ENCODE data around the gene COQ4.

COQ4 gene

DNA sequence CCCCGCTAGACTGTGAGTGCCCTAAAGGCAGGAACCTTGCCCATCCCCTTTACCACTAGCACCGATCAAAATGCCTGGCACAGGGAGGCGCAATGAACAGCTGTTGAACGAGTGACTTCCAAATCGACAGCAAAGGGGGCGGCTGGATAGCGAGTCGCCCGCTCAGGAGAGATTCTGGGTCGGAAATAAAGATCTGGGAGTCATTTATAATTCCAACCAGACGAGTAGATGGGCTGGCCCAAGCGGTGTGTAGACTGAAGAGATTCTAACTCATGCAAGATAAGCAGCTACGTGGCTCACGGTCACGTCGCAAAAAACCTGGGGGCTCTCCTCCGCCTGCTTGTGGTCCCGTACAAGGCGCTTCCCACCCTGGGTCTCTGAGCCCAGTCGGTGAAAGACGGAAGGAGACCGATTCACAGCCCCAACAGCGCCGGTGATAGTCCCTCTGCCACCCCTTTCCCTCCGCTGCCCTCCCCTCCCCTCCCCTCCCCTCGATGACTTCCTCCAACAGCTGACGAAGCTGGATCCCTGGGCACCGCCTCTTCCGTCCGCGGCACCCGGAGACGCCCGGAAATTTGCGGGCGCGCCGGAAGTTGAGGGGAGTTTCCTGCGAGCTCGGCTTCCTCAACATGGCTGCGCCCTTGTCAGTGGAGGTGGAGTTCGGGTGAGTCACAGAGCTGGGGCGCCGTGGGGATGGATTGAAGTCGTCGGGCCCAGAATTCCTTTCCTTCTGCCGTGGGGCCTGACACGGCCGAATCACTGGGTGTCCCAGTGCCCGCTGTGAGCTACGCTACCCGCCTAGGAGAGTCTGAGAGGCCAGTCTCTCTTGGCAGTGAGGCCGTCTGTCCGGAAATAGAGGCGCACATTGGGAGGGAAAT is 48.4 kb downstream of the COQ4 start, which contains the start of gene URM1:
URM1 (plus strand) TSS at position 623 of the 878 bp plus-strand sequence; CDS start at position 630, 7 bp downstream.
- Histone ChIP-seq H3K27ac (ENCODE audit: low read depth, low read length) (peak within 1 kb of the TSS; percentile 53), H3K27me3 (ENCODE audit: insufficient read depth, low read length, poor library complexity) (no peaks in the 10 kb centered on the region), H2BK15ac (replicated peaks; ENCODE audit: low read depth) (no peak within 1 kb of the TSS), H3K36me3 (ENCODE audit: control insufficient read depth, insufficient read depth, low read length) (no peaks in the 10 kb centered on the region), H2BK5ac (ENCODE audit: low read length) (peak within 1 kb of the TSS; percentile 88), H3K9ac (ENCODE audit: low read length) (peak within 1 kb of the TSS; percentile 97), H2BK120ac (ENCODE audit: low read depth, low read length) (no peak within 1 kb of the TSS), H3K4me1 (ENCODE audit: control insufficient read depth, low read depth, low read length) (peaks cover 4% of the 10 kb centered on the region), H3K56ac (ENCODE audit: low read length) (peak within 1 kb of the TSS; percentile 98), H3K4me2 (ENCODE audit: low read length) (peak within 1 kb of the TSS; percentile 77), H3K79me1 (ENCODE audit: low read length) (peaks cover 18% of the 10 kb centered on the region), H2AK5ac (ENCODE audit: low read length) (no peak within 1 kb of the TSS), H4K8ac (ENCODE audit: low read depth, low read length) (peak within 1 kb of the TSS; percentile 0), H3K4ac (ENCODE audit: low read depth, low read length) (no peak within 1 kb of the TSS), H4K5ac (ENCODE audit: low read length) (peak within 1 kb of the TSS; percentile 75), H3K79me2 (ENCODE audit: control insufficient read depth, insufficient read depth, low read length) (peaks cover 14% of the 10 kb centered on the region), H3K18ac (ENCODE audit: low read length) (peak within 1 kb of the TSS; percentile 18), H3K23ac (ENCODE audit: low read length) (no peak within 1 kb of the TSS), H3K4me3 (ENCODE audit: low read length) (peak within 1 kb of the TSS; percentile 94)
- no CpG with 5 or more reads among the region's 55 CpGs for WGBS (ENCODE audit: extremely low coverage, insufficient coverage, low lambda C conversion rate)
- peak; percentile 98 for DNase-seq

DNA sequence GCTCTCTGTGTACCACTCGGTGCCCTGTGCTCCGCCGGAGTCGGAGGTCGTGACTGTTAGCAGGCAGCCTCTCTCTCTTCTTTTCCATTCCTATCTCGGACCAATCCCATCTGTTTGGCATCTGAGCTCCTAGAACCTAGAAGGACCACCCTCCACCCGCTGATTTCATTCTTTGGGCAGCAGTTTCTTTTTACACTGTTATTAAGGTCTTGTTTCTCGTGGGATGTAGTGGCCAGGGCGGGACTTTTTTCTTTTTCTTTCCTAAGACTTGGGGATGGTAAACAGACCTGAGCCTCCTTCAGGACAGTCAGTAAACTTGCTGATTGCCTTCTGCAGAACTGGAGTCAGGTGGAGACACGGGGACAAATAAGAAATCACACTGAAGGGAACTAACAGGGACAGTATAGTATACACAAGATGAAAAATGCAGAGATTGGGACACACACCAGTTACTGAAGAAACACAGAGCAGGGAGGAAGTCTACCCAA is 49.0 kb downstream of the COQ4 start:
- no peak overlapping the region for H4K5ac ChIP-seq (ENCODE audit: low read length)
- no peaks in the 10 kb centered on the region for H3K27me3 ChIP-seq (ENCODE audit: insufficient read depth, low read length, poor library complexity)
- H3K56ac ChIP-seq (ENCODE audit: low read length) = peak overlapping the region; percentile 87
- no peak overlapping the region for H3K23ac ChIP-seq (ENCODE audit: low read length)
- H3K9ac ChIP-seq (ENCODE audit: low read length) = peak overlapping the region; percentile 92
- peaks cover 14% of the 10 kb centered on the region for H3K79me2 ChIP-seq (ENCODE audit: control insufficient read depth, insufficient read depth, low read length)
- H3K4me3 ChIP-seq (ENCODE audit: low read length) = peak overlapping the region; percentile 74
- peaks cover 18% of the 10 kb centered on the region for H3K79me1 ChIP-seq (ENCODE audit: low read length)
- no peak overlapping the region for H3K27ac ChIP-seq (ENCODE audit: low read depth, low read length)
- no peak overlapping the region for H4K8ac ChIP-seq (ENCODE audit: low read depth, low read length)
- no peak overlapping the region for H3K4ac ChIP-seq (ENCODE audit: low read depth, low read length)
- no peak overlapping the region for H2BK15ac ChIP-seq (replicated peaks; ENCODE audit: low read depth)
- H3K4me2 ChIP-seq (ENCODE audit: low read length) = peak overlapping the region; percentile 63
- H2BK5ac ChIP-seq (ENCODE audit: low read length) = no peak overlapping the region
- no CpG with 5 or more reads among the region's 10 CpGs for WGBS (ENCODE audit: extremely low coverage, insufficient coverage, low lambda C conversion rate)
- H3K36me3 ChIP-seq (ENCODE audit: control insufficient read depth, insufficient read depth, low read length) = no peaks in the 10 kb centered on the region
- peaks cover 4% of the 10 kb centered on the region for H3K4me1 ChIP-seq (ENCODE audit: control insufficient read depth, low read depth, low read length)
- H3K18ac ChIP-seq (ENCODE audit: low read length) = no peak overlapping the region
- H2AK5ac ChIP-seq (ENCODE audit: low read length) = no peak overlapping the region
- DNase-seq = no peak
- no peak overlapping the region for H2BK120ac ChIP-seq (ENCODE audit: low read depth, low read length)

- peaks cover 4% of the 10 kb centered on the region for H3K4me1 ChIP-seq (ENCODE audit: control insufficient read depth, low read depth, low read length)
- peak overlapping the region; percentile 63 for H3K4me2 ChIP-seq (ENCODE audit: low read length)
- H2BK5ac ChIP-seq (ENCODE audit: low read length) = no peak overlapping the region
- no peak overlapping the region for H4K5ac ChIP-seq (ENCODE audit: low read length)
- H3K9ac ChIP-seq (ENCODE audit: low read length) = peak overlapping the region; percentile 92
- H3K27me3 ChIP-seq (ENCODE audit: insufficient read depth, low read length, poor library complexity) = no peaks in the 10 kb centered on the region
- H2AK5ac ChIP-seq (ENCODE audit: low read length) = no peak overlapping the region
- no peak overlapping the region for H2BK15ac ChIP-seq (replicated peaks; ENCODE audit: low read depth)
- H3K18ac ChIP-seq (ENCODE audit: low read length) = no peak overlapping the region
- H3K27ac ChIP-seq (ENCODE audit: low read depth, low read length) = no peak overlapping the region
- no peak overlapping the region for H3K23ac ChIP-seq (ENCODE audit: low read length)
- no peak overlapping the region for H3K4ac ChIP-seq (ENCODE audit: low read depth, low read length)
- H3K79me2 ChIP-seq (ENCODE audit: control insufficient read depth, insufficient read depth, low read length) = peaks cover 14% of the 10 kb centered on the region
- peaks cover 18% of the 10 kb centered on the region for H3K79me1 ChIP-seq (ENCODE audit: low read length)
- H3K4me3 ChIP-seq (ENCODE audit: low read length) = peak overlapping the region; percentile 74
- no peak overlapping the region for H2BK120ac ChIP-seq (ENCODE audit: low read depth, low read length)
- no peaks in the 10 kb centered on the region for H3K36me3 ChIP-seq (ENCODE audit: control insufficient read depth, insufficient read depth, low read length)
- no peak overlapping the region for H4K8ac ChIP-seq (ENCODE audit: low read depth, low read length)
- WGBS (ENCODE audit: extremely low coverage, insufficient coverage, low lambda C conversion rate) = 100% methylated on average over 1 of the region's 4 CpGs
- DNase-seq = no peak
- H3K56ac ChIP-seq (ENCODE audit: low read length) = peak overlapping the region; percentile 87
Measured at GRCh38 chr9:128372188-128372641, 49.6 kb downstream of the COQ4 start.

DNA sequence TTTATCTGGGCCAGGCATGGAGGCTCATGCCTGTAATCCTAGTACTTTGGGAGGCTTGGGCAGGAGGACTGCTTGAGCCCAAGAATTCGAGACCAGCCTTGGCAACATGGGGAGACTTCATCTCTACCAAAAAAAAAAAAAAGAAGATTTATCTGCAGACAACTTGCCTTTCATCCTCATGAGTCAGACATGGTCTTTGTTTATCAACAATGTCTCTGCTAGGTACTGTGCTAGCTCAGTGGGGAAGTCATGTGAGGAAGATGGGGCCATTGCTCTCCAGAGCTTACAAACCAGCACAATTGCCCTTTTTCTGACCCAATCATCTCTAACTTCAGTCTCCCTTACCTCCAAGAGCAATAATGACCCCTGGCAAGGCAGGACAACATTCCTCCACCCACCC is 50.1 kb downstream of the COQ4 start:
- no peaks in the 10 kb centered on the region for H3K27me3 ChIP-seq (ENCODE audit: insufficient read depth, low read length, poor library complexity)
- H4K5ac ChIP-seq (ENCODE audit: low read length) = no peak overlapping the region
- no peak overlapping the region for H3K18ac ChIP-seq (ENCODE audit: low read length)
- H3K36me3 ChIP-seq (ENCODE audit: control insufficient read depth, insufficient read depth, low read length) = no peaks in the 10 kb centered on the region
- H3K4me2 ChIP-seq (ENCODE audit: low read length) = no peak overlapping the region
- H3K4me3 ChIP-seq (ENCODE audit: low read length) = no peak overlapping the region
- H3K9ac ChIP-seq (ENCODE audit: low read length) = no peak overlapping the region
- no peak overlapping the region for H2AK5ac ChIP-seq (ENCODE audit: low read length)
- no peak overlapping the region for H2BK120ac ChIP-seq (ENCODE audit: low read depth, low read length)
- H4K8ac ChIP-seq (ENCODE audit: low read depth, low read length) = no peak overlapping the region
- H3K23ac ChIP-seq (ENCODE audit: low read length) = no peak overlapping the region
- no peak for DNase-seq
- no peak overlapping the region for H2BK15ac ChIP-seq (replicated peaks; ENCODE audit: low read depth)
- H3K56ac ChIP-seq (ENCODE audit: low read length) = no peak overlapping the region
- peaks cover 14% of the 10 kb centered on the region for H3K79me2 ChIP-seq (ENCODE audit: control insufficient read depth, insufficient read depth, low read length)
- no peak overlapping the region for H3K27ac ChIP-seq (ENCODE audit: low read depth, low read length)
- peaks cover 4% of the 10 kb centered on the region for H3K4me1 ChIP-seq (ENCODE audit: control insufficient read depth, low read depth, low read length)
- H3K79me1 ChIP-seq (ENCODE audit: low read length) = peaks cover 18% of the 10 kb centered on the region
- no CpG with 5 or more reads among the region's 1 CpG for WGBS (ENCODE audit: extremely low coverage, insufficient coverage, low lambda C conversion rate)
- no peak overlapping the region for H2BK5ac ChIP-seq (ENCODE audit: low read length)
- H3K4ac ChIP-seq (ENCODE audit: low read depth, low read length) = no peak overlapping the region

DNA sequence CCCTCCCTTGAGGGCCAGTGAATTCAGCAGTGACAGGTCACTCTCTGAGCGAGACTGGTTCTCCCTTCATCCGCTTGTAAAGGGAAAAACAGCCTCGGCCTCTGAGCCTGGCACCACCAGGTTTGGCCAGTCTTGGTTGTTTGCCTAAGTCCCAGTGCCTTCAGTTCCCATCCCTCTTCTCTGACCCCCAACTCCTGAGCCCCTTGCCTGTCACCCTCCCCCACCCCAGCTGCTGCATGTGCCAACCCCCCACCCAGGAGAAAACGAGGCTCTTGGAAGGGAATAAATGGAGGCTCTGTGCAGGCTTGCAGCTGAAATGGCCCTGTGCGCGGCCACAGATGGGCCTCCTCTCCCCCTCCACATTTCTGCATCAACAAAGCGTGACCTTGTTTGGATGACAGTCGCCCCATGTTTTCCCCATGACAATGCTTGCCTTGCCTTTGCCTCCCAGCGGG is 51.6 kb downstream of the COQ4 start:
- H4K8ac ChIP-seq (ENCODE audit: low read depth, low read length) = no peak overlapping the region
- H3K4me3 ChIP-seq (ENCODE audit: low read length) = no peak overlapping the region
- no peak overlapping the region for H3K56ac ChIP-seq (ENCODE audit: low read length)

More for the DNA sequence above, 51.6 kb downstream of the COQ4 start:
- Histone ChIP-seq H3K27ac (ENCODE audit: low read depth, low read length) (no peak overlapping the region), H3K4me2 (ENCODE audit: low read length) (no peak overlapping the region), H2AK5ac (ENCODE audit: low read length) (no peak overlapping the region), H2BK15ac (replicated peaks; ENCODE audit: low read depth) (no peak overlapping the region), H3K9ac (ENCODE audit: low read length) (no peak overlapping the region), H4K5ac (ENCODE audit: low read length) (no peak overlapping the region), H3K4me1 (ENCODE audit: control insufficient read depth, low read depth, low read length) (peaks cover 4% of the 10 kb centered on the region), H2BK5ac (ENCODE audit: low read length) (no peak overlapping the region), H3K36me3 (ENCODE audit: control insufficient read depth, insufficient read depth, low read length) (no peaks in the 10 kb centered on the region), H2BK120ac (ENCODE audit: low read depth, low read length) (no peak overlapping the region), H3K79me2 (ENCODE audit: control insufficient read depth, insufficient read depth, low read length) (peaks cover 14% of the 10 kb centered on the region), H3K79me1 (ENCODE audit: low read length) (peaks cover 18% of the 10 kb centered on the region), H3K27me3 (ENCODE audit: insufficient read depth, low read length, poor library complexity) (no peaks in the 10 kb centered on the region), H3K4ac (ENCODE audit: low read depth, low read length) (no peak overlapping the region), H3K18ac (ENCODE audit: low read length) (no peak overlapping the region), H3K23ac (ENCODE audit: low read length) (no peak overlapping the region)
- WGBS (ENCODE audit: extremely low coverage, insufficient coverage, low lambda C conversion rate) = no CpG with 5 or more reads among the region's 9 CpGs
- DNase-seq = no peak

Data from mesendoderm (in vitro differentiated cells).